Endothelial cell of coronary artery (primary cell): ENCODE measurements around the gene OR2T5. TPM values are rescaled to one million over a fixed set of nuclear protein-coding genes. Genes with fewer than 3 reads are reported as not detected.

ENCODE experiments used
- total RNA-seq: library from RNA; depleted of rRNA; stranded (reverse); fragments of >200 nt; gene quantifications from 2 replicates; pipeline ENCODE4 v1.2.3, GENCODE V29; 2014

OR2T5 gene
- total RNA-seq: not detected in 2 replicates

GRCh38 chr1:248488289-248488688, at the start of gene OR2T5:
TSS of gene OR2T5 (plus strand) at chr1:248488589. CDS start at chr1:248488589, 0 bp downstream.

GRCh38 chr1:248445399-248445798, 43.0 kb upstream of the OR2T5 start, which contains the start of gene OR2T2:
TSS of gene OR2T2 (plus strand) at chr1:248445637. CDS start at chr1:248452798, 7,161 bp downstream.

GRCh38 chr1:248473051-248473450, 15.3 kb upstream of the OR2T5 start, which contains the start of gene OR2T3:
TSS of gene OR2T3 (plus strand) at chr1:248473351. CDS start at chr1:248473351, 0 bp downstream.

GRCh38 chr1:248507773-248508172, 19.4 kb downstream of the OR2T5 start, which contains the start of gene OR2G6:
TSS of gene OR2G6 (plus strand) at chr1:248508073. CDS start at chr1:248521647, 13,574 bp downstream.

Other genes starting within 250 kb of the OR2T5 start
- not detected in 2 replicates for gene OR2T33, start 210.6 kb upstream of the OR2T5 start, total RNA-seq
- gene OR2T12, start 185.2 kb upstream of the OR2T5 start, total RNA-seq: not detected in 2 replicates
- gene OR2M7, start 164.0 kb upstream of the OR2T5 start, total RNA-seq: not detected in 2 replicates
- gene OR14C36, start 139.8 kb upstream of the OR2T5 start, total RNA-seq: not detected in 2 replicates
- gene OR2T4, start 126.9 kb upstream of the OR2T5 start, total RNA-seq: not detected in 2 replicates
- not detected in 2 replicates for gene OR2T6, start 112.8 kb upstream of the OR2T5 start, total RNA-seq
- gene OR2T1, start 85.5 kb upstream of the OR2T5 start, total RNA-seq: not detected in 2 replicates
- gene OR2T2, start 43.0 kb upstream of the OR2T5 start, total RNA-seq: not detected in 2 replicates
- gene OR2T3, start 15.2 kb upstream of the OR2T5 start, total RNA-seq: not detected in 2 replicates
- gene OR2G6, start 19.5 kb downstream of the OR2T5 start, total RNA-seq: not detected in 2 replicates
- not detected in 2 replicates for gene OR2T29, start 74.2 kb downstream of the OR2T5 start, total RNA-seq
- gene OR2T34, start 86.2 kb downstream of the OR2T5 start, total RNA-seq: not detected in 2 replicates
- gene OR2T10, start 109.1 kb downstream of the OR2T5 start, total RNA-seq: not detected in 2 replicates
- gene OR2T11, start 146.5 kb downstream of the OR2T5 start, total RNA-seq: not detected in 2 replicates
- gene OR2T35, start 156.7 kb downstream of the OR2T5 start, total RNA-seq: not detected in 2 replicates
- not detected in 2 replicates for gene OR2T27, start 166.9 kb downstream of the OR2T5 start, total RNA-seq
- gene OR14I1, start 214.2 kb downstream of the OR2T5 start, total RNA-seq: not detected in 2 replicates